Brain microvascular endothelial cell (primary cell): Measurements from ENCODE around the gene TSPAN14.

Experiments used
- DNase-seq: peaks from one replicate; pipeline ENCODE4 v3.0.0-alpha.2; 2020
- H3K27ac ChIP-seq: fragments of 250-450 bp; sonication (Bioruptor Pico); 2 replicates; pipeline ENCODE4 v1.5.1; 2020; ENCODE audit warnings: mild to moderate bottlenecking, moderate library complexity
- H3K27me3 ChIP-seq: fragments of 250-450 bp; sonication (Bioruptor Pico); replicated peaks from 2 replicates; pipeline ENCODE4 v1.5.1; 2020; ENCODE audit warnings: mild to moderate bottlenecking
- H3K36me3 ChIP-seq: fragments of 250-450 bp; sonication (Bioruptor Pico); replicated peaks from 2 replicates; pipeline ENCODE4 v1.5.1; 2020; ENCODE audit warnings: mild to moderate bottlenecking
- H3K4me3 ChIP-seq: 2 replicates; pipeline ENCODE4 v1.5.1; 2011; ENCODE audit warnings: low read depth, mild to moderate bottlenecking, control low read depth, low read length, moderate library complexity
- in situ Hi-C: cut with HindIII; loops from 2 replicates; pipeline ENCODE4 v1.10.0; 2017; ENCODE audit warnings: low sequenced_read_pairs, low pct_ligation_motif_present
- TF ChIP-seq, protein P1 (sequence below): IDR thresholded peaks from 2 replicates; pipeline ENCODE4 v1.5.1; 2011; ENCODE audit warnings: low read depth, mild to moderate bottlenecking, moderate library complexity, low read length, control low read depth, inconsistent platforms; ENCODE audit errors: missing control alignments

TSPAN14 gene

DNA sequence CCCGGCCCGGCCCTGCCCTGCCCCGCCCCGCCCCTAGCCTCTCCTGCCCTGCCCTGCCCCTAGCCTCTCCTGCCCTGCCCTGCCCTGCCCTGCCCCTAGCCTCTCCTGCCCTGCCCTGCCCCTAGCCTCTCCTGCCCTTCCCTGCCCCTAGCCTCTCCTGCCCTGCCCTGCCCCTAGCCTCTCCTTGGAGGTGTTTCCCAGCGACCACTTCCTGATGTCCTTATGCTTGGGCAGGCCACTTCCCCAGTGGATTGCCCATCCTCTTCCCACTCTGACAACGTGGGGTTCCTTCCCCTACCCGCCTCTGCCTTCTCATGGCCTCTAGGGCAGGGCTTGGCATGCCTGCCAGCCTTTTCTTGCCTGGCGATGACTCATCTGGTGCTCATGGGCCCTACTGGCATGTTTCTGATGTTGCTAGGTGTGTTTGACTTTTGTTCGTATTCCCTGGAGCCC, 24.6 kb upstream of the TSPAN14 start:
- H3K4me3 ChIP-seq: no peak overlapping the region
- H3K27ac ChIP-seq: no peak overlapping the region
- DNase-seq: no peak

DNA sequence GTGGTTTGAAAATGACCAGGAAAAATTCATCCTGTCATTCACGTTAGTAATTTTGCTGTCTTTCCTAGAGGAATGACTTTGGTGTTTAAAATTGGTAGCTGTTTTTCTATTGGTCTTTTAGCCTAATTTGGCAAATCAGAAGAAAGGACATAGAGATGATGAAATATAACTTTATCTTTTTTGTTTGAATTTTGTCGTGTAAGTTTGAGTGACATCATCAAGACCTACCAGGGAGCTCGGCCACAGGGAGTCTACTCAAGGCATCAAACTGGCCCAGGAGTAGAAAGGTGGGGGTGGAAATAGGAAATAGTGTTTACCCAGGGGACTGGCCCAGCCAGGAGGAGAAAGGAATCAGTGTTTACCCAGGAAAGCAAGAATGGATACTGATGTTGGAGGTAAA, 21.0 kb upstream of the TSPAN14 start:
- TF ChIP-seq, protein P1, sequence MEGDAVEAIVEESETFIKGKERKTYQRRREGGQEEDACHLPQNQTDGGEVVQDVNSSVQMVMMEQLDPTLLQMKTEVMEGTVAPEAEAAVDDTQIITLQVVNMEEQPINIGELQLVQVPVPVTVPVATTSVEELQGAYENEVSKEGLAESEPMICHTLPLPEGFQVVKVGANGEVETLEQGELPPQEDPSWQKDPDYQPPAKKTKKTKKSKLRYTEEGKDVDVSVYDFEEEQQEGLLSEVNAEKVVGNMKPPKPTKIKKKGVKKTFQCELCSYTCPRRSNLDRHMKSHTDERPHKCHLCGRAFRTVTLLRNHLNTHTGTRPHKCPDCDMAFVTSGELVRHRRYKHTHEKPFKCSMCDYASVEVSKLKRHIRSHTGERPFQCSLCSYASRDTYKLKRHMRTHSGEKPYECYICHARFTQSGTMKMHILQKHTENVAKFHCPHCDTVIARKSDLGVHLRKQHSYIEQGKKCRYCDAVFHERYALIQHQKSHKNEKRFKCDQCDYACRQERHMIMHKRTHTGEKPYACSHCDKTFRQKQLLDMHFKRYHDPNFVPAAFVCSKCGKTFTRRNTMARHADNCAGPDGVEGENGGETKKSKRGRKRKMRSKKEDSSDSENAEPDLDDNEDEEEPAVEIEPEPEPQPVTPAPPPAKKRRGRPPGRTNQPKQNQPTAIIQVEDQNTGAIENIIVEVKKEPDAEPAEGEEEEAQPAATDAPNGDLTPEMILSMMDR: no peak
- no peak for DNase-seq
- in situ Hi-C loops: no loop called here
- Histone ChIP-seq H3K27ac (no peak overlapping the region), H3K27me3 (peaks cover 2% of the 10 kb centered on the region), H3K36me3 (no peaks in the 10 kb centered on the region), H3K4me3 (no peak overlapping the region)

More for the DNA sequence above, 24.6 kb upstream of the TSPAN14 start:
- in situ Hi-C loops: no loop called here
- H3K36me3 ChIP-seq: no peaks in the 10 kb centered on the region
- TF ChIP-seq, protein P1: no peak
- no peaks in the 10 kb centered on the region for H3K27me3 ChIP-seq

- Histone ChIP-seq H3K4me3 (no peak overlapping the region), H3K36me3 (no peaks in the 10 kb centered on the region), H3K27me3 (peaks cover 2% of the 10 kb centered on the region), H3K27ac (no peak overlapping the region)
- in situ Hi-C loops: no loop called here
- TF ChIP-seq, protein P1: no peak
- DNase-seq: no peak
Observed at GRCh38 chr10:80436446-80437098, 17.5 kb upstream of the TSPAN14 start.

DNA sequence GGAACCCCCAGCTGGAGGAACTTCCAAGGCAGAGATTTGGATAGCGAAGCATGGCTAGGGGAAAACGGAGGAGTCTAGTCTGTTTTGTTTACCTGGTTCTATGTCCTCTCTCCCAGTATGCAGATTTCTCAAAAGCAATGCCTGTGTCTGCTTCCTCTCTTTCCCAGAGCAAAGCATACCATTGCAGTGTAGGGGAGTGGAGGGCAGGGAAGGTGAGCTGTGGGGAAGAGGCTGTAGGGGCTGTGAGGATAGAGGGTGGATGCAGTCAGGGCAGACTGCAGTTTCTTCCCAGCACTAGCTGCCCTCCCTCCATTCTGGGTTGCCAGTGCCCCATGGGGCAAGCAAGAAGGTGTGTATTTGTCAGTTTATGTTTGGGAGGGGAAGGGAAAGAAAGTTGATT, 16.9 kb upstream of the TSPAN14 start:
- Histone ChIP-seq H3K36me3 (no peaks in the 10 kb centered on the region), H3K27me3 (peaks cover 2% of the 10 kb centered on the region), H3K27ac (no peak overlapping the region), H3K4me3 (no peak overlapping the region)
- in situ Hi-C loops: no loop called here
- TF ChIP-seq, protein P1: no peak
- DNase-seq: no peak

DNA sequence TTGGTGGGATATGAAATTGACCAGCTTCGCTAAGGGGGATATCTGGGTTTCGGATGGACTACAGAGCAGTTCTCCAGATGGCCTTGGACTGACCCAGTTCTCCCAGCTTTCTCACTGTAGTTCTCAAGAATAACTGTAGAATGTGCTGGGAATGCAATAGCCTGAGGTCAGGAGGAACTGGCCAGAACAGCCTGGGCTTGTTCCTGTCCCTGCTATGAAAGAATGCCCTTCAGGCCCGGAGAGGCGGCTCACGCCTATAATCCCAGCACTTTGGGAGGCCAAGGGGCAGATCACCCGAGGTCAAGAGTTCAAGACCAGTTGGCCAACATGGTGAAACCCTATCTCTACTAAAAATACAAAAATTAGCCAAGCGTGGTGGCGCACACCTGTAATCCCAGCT, 12.3 kb upstream of the TSPAN14 start:
- no peak overlapping the region for H3K27ac ChIP-seq
- no peak overlapping the region for H3K4me3 ChIP-seq
- peaks cover 2% of the 10 kb centered on the region for H3K27me3 ChIP-seq
- no peaks in the 10 kb centered on the region for H3K36me3 ChIP-seq
- no peak for DNase-seq
- TF ChIP-seq, protein P1: no peak
- in situ Hi-C loops: no loop called here

- DNase-seq: no peak
- in situ Hi-C loops: no loop called here
- Histone ChIP-seq H3K36me3 (no peaks in the 10 kb centered on the region), H3K4me3 (no peak overlapping the region), H3K27ac (no peak overlapping the region), H3K27me3 (no peaks in the 10 kb centered on the region)
- TF ChIP-seq, protein P1: no peak
Observed at GRCh38 chr10:80442879-80443278, 11.2 kb upstream of the TSPAN14 start.
